ENCODE measurements around the gene TBX3. TPM values are rescaled to one million over a fixed set of nuclear protein-coding genes. Genes with fewer than 3 reads are reported as not detected.
"Not testable (repeated sequence)": the region's sequence is repeated elsewhere in the genome, so short reads cannot be mapped to it uniquely, and the experiment has no call there.

The TBX3 gene
- total RNA-seq, 1 donor from 2014 or later = 0.96 TPM

- H3K4me1 Mint-ChIP-seq = no peaks in the 10 kb centered on the region
- no peak overlapping the region for H3K4me3 Mint-ChIP-seq
- H3K36me3 Mint-ChIP-seq (ENCODE audit: low read depth) = no peaks in the 10 kb centered on the region
- peaks cover under 1% of the 10 kb centered on the region for H3K9me3 Mint-ChIP-seq
- no peak overlapping the region for H3K27ac Mint-ChIP-seq (ENCODE audit: unreplicated experiment)
- no peak for DNase-seq (ENCODE audit: low read depth, low spot score)
- peaks cover 31% of the 10 kb centered on the region for H3K27me3 Mint-ChIP-seq (ENCODE audit: low read depth)
- no peak for TF ChIP-seq CTCF (conservative IDR thresholded peaks at IDR 0.05)
Observed at GRCh38 chr12:114721266-114721665, 37.3 kb upstream of the TBX3 start.

- H3K4me3 Mint-ChIP-seq = no peak overlapping the region
- peaks cover 72% of the 10 kb centered on the region for H3K27me3 Mint-ChIP-seq (ENCODE audit: low read depth)
- no peak for TF ChIP-seq CTCF (conservative IDR thresholded peaks at IDR 0.05)
- peaks cover 2% of the 10 kb centered on the region for H3K9me3 Mint-ChIP-seq
- no peaks in the 10 kb centered on the region for H3K4me1 Mint-ChIP-seq
- no peak for DNase-seq (ENCODE audit: low read depth, low spot score)
- peaks cover under 1% of the 10 kb centered on the region for H3K36me3 Mint-ChIP-seq (ENCODE audit: low read depth)
- no peak overlapping the region for H3K27ac Mint-ChIP-seq (ENCODE audit: unreplicated experiment)
Observed at GRCh38 chr12:114713466-114714215, 29.7 kb upstream of the TBX3 start.

GRCh38 chr12:114711689-114712152 is 27.7 kb upstream of the TBX3 start:
- TF ChIP-seq CTCF (conservative IDR thresholded peaks at IDR 0.05) = no peak
- H3K27ac Mint-ChIP-seq (ENCODE audit: unreplicated experiment) = no peak overlapping the region
- peaks cover 2% of the 10 kb centered on the region for H3K36me3 Mint-ChIP-seq (ENCODE audit: low read depth)
- peaks cover 2% of the 10 kb centered on the region for H3K9me3 Mint-ChIP-seq
- H3K4me1 Mint-ChIP-seq = no peaks in the 10 kb centered on the region
- DNase-seq (ENCODE audit: low read depth, low spot score) = no peak
- H3K4me3 Mint-ChIP-seq = no peak overlapping the region
- H3K27me3 Mint-ChIP-seq (ENCODE audit: low read depth) = peaks cover 75% of the 10 kb centered on the region

GRCh38 chr12:114710151-114710550 is 26.2 kb upstream of the TBX3 start:
- H3K4me3 Mint-ChIP-seq = no peak overlapping the region
- H3K27ac Mint-ChIP-seq (ENCODE audit: unreplicated experiment) = no peak overlapping the region
- no peaks in the 10 kb centered on the region for H3K9me3 Mint-ChIP-seq

GRCh38 chr12:114709112-114709511 is 25.1 kb upstream of the TBX3 start:
- Mint-ChIP-seq H3K9me3 (no peaks in the 10 kb centered on the region), H3K27ac (ENCODE audit: unreplicated experiment) (no peak overlapping the region), H3K4me3 (no peak overlapping the region), H3K36me3 (ENCODE audit: low read depth) (peaks cover 2% of the 10 kb centered on the region), H3K4me1 (no peaks in the 10 kb centered on the region), H3K27me3 (ENCODE audit: low read depth) (peaks cover 93% of the 10 kb centered on the region)
- DNase-seq (ENCODE audit: low read depth, low spot score) = no peak
- TF ChIP-seq CTCF (conservative IDR thresholded peaks at IDR 0.05) = no peak

More at GRCh38 chr12:114710151-114710550, 26.2 kb upstream of the TBX3 start:
- H3K27me3 Mint-ChIP-seq (ENCODE audit: low read depth) = peaks cover 87% of the 10 kb centered on the region
- no peak for DNase-seq (ENCODE audit: low read depth, low spot score)
- TF ChIP-seq CTCF (conservative IDR thresholded peaks at IDR 0.05) = no peak
- H3K4me1 Mint-ChIP-seq = no peaks in the 10 kb centered on the region
- peaks cover 2% of the 10 kb centered on the region for H3K36me3 Mint-ChIP-seq (ENCODE audit: low read depth)

GRCh38 chr12:114708598-114708997 is 24.6 kb upstream of the TBX3 start:
- not testable (repeated sequence) for DNase-seq (ENCODE audit: low read depth, low spot score); H3K9me3 Mint-ChIP-seq; H3K36me3 Mint-ChIP-seq (ENCODE audit: low read depth); H3K4me1 Mint-ChIP-seq; H3K4me3 Mint-ChIP-seq; H3K27ac Mint-ChIP-seq (ENCODE audit: unreplicated experiment)
- peaks cover 94% of the 10 kb centered on the region for H3K27me3 Mint-ChIP-seq (ENCODE audit: low read depth)
